NCI-H2081 treated with DMSO at 0.1 percent for 48 hours (cell line): ENCODE measurements around the gene NTRK3.

Experiments
- DNase-seq: peaks from one replicate; lab custom pipeline; 2025; lab: John Stamatoyannopoulos, UW

Gene NTRK3

DNA sequence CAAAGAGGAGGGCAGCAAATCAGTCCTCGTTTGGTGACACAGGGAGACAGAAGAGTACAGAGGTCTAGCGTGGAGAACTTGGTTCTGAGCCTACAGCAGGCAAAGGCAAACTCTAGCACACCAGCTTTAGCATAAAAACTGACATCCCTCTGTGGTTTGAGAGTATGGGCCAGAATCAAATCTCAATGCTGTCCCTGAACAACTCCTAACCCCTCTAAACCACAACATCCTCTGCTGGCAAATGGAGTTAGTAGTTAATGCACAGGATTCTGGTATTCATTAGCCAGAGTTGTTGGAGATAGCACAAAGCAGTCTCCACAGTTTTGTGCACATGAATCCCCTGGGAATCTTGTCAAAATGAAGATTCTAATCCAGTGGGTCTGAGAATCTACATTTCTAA, 315.8 kb downstream of the NTRK3 start:
- DNase-seq = no peak

DNA sequence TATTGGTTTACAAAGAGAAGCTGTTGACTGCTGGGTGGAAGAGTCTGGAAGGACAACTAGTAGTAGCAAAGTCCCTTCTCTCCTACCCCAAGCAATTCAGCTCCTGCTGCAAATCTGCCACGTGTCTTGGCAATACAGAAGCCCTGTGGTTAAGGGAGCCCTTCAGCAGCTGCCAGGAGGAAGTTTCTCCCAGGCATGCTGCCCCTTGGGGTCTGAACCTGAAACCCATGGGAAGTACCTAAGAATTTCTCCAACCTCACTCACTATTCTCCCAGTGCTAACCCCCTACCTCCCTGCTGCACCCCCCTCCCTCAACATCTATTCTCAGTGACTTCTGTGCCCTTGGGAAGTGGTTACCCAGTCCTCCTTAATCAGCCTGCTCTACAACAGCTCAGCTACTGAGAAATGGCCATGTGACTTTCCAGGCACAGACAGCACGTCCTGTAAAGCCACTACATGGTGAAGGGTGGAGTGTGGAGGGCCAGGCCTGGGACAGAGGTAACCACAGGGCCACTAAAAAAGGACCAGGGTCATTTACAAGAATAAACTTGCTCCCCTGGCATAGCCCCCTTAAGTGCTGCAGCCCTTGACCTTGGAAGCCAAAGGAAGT, 316.6 kb downstream of the NTRK3 start:
- DNase-seq = no peak

DNA sequence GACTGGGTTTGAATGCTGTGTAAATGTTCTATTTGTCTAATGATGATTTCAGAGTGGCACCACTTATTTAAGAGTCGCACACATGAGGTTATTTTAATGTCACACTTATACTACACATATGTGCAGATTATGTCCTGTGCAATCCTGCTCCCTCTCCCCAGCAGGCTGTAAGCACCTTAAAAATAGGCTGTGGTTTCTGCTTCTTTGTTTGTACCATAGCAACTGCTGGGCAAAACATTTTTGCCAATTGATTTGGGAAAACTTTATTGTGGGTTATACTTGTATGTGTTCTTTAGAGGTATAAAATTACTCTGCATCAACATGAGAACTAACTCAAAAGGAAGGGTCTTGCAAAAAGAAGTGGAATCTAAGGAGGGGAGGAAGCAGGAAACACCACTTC, 318.5 kb downstream of the NTRK3 start:
- no peak for DNase-seq

DNA sequence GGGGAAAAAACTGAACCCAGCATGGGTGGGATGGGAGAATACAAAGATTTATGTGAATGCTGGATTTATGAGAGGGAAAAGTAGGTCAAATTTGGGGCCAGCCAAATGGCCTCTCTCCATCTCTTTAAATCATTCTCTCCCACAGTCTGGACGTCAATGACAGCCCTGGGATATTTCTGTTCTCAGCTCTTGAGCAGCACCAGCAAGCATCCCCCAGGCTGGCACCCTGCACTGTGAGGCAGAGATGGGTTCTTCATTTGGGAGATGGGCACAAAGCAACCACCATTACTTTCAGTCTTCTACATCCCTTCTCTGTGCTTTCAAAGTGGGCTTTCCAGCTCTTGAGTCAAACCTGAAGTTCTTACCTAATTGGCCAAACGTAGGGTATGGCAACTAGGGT, 321.0 kb downstream of the NTRK3 start:
- no peak for DNase-seq

DNA sequence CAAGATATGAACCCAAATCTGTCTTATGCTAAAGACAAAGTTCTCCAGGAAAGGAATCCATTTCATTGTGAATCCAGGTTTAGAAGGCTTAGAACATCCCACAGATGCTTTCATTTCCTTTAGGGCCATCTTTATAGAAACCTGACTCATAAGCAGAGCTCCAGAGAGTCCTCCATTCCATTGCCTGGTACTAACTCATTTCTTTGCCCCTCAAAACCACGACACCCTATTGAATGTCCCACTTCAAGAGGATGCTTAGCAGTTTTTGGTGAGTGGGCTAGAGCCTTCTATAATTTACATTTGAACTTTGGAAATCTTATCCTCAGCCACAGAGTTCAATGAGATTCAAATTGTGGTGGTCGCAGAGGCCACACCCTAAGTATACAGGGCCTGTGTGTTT, 325.0 kb downstream of the NTRK3 start:
- DNase-seq = no peak

DNA sequence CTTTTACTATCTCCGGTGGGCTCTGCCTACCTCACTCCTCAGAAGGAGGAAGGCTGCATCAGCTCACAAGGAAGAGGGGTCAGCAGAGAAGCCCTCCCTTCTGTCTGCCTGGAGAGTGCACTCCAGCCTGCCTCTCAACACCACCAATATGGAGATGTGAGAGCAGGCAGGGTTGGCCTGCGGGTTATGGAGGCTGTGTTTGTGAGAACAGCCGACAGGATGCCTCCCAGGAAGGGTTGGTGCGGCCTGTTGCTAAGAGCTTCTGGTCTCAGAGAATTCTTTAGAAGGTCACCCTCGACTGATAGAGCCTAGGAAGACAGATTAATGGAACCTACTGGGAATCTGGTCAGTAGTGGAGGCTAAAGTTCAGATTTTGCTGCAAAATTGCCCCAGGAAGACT, 326.1 kb downstream of the NTRK3 start:
- DNase-seq = no peak

DNA sequence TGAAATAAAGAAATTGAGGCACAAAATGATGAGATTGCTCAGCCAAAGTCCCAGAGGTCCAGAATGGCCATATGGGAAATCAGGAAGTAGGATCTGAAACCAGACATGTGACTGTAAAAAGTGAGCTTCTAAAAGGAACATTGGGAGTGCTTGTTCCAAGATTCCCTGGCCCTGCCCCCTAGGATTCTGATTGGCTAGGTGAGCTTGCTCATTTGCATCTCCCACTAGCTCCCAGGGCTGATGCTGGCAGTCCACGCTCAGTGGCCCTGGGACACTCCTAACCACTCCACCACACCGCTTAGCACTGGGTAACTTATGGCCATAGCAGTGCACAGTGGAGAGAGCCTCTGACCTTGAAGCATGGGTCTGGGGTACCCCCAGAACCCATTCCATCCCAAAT, 326.7 kb downstream of the NTRK3 start:
- no peak for DNase-seq

DNA sequence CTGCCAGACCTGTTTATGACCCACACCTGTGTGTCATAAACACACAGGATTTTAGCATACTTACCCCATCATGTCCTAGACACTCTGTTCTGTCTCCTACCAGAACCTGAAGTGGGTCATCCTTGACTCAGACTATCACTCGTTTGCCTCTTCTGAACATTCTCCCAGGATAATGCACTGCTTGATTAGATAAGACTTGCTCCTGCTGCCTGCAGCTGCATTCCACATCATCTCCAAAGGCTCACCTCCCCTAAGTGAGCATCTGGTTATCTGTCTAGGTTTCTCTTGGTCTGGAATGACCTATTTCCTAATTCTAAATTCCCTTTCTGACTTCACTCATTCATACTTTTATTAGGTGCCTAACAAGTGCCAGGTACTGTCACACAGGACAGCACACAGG, 332.1 kb downstream of the NTRK3 start:
- no peak for DNase-seq

DNA sequence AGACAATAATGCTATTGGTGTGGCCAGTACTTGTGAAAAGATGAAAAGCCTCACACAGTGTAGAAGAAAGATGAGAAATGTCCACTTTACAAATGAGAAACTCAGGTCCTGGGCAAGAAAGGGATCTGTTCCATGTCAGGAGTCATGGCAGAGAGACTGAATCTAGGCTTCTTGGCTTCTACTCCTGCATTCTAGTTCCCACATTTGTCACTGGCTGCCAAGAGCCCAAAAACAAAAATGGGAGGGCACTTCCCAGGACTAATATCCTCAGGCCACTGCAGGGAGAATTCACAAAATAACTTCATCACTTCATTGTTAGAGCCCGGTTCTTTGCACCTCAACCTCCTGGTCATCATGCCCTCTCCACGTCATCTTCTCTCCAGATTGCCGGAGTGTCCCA, 337.5 kb downstream of the NTRK3 start:
- DNase-seq = no peak

DNA sequence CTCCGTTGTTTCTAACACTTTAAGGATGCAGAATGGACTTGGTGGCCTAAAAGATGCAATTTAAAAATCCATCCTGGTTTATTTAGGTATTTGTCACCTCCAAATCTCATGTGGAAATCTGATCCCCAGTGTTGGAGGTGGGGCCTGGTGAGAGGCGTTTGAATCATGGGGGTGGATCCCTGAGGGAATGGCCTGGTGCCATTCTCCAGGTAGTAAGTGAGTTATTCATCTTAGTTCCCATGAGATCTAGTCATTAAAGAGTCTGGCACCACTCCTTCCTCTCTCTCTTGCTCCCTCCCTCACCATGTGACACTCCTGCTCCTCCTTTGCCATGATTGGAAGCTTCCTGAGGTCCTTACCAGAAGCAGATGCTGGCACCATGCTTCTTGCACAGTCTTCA, 339.1 kb downstream of the NTRK3 start:
- DNase-seq = no peak

DNA sequence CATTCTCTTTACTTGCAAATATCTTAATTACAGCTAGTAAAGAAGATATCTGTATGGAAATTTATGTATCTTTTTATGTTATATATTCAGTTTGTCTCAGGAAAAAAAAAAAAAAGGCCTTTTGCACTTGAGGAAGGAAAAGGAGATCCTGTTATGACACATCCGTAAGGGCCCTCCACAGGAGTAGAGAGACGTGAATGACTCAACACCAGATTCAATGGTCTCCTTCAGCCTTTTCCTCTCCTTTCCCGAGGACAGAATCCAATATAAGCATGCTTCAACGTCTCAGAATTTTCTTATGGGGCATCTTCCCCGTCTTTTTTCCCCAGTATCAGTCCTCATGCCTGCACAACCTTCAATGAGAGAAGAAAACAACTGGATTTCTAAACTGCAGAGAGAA, 340.3 kb downstream of the NTRK3 start:
- DNase-seq = no peak

DNA sequence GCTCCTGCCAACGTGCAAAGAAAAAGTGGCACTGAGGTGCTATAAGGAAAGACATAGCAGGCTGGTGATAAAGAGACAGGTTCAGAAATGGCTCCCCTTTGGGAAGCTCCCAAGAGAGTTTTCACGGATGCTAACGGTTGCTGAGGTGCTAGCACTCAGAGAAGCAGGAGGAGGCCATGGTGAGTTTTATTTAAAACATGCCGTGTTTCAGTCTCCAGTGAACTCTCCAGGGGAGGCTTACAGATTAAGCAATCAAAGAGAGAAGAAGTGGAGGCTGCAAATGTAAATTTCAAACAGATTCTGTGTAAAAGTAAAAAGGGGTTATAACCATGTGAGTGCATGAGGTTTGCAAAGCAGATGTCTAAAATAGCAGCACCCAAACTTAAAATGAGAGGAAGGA, 346.2 kb downstream of the NTRK3 start:
- DNase-seq = no peak

DNA sequence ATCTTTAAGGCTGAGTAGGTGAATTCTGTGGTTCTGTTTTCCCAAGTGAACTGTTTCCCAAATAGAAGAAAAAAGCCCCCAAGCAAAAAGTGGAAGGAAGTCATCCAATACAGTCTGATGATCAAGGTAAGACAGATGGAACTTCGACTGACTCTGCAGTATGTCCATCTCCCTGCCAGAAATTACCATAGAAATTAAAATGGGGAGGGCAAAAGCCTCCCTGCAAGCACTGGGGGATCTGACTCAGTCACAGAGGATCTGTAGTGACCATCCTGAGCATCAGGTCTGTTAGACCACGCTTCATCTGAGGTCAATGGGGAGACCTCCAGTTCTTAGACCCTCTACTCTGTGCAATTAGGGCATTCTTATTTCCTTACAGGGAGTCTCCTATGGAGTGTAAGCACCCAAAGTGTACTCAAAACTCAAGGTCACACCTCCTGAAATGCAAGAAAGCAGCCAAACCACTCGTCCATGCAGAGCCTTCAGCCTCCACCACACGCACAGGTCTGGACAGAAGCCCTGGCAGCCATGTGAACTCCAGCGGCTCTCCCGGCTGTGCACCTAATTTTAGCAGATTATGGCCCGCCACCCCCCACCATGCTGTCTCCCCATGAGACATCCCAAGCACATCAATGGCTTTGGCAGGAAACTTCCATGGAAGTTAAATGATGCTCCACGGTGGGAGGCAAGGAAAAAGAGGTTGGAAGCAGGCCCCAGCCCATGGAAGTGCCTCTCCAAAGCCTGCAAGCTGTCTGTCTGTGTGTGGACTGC, 348.7 kb downstream of the NTRK3 start:
- DNase-seq = no peak

DNA sequence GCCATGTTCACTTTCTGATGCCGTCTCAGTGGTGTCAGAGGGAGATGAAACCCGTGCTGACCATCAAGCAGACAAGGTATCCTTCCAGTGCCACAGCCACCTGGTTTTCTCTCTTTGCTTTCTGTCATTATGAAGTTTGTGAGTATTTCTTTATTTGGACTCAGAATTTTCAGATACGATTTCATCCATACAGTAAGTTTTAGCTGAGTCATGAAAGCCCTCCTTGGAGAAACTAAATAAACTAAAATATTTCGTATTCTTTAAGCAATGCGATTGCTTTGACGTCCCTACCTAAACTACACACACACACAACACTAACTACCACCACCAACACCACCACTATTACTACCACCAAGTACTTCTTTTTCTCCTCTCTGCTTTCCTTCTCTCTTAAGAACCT, 350.1 kb downstream of the NTRK3 start:
- DNase-seq = no peak

DNA sequence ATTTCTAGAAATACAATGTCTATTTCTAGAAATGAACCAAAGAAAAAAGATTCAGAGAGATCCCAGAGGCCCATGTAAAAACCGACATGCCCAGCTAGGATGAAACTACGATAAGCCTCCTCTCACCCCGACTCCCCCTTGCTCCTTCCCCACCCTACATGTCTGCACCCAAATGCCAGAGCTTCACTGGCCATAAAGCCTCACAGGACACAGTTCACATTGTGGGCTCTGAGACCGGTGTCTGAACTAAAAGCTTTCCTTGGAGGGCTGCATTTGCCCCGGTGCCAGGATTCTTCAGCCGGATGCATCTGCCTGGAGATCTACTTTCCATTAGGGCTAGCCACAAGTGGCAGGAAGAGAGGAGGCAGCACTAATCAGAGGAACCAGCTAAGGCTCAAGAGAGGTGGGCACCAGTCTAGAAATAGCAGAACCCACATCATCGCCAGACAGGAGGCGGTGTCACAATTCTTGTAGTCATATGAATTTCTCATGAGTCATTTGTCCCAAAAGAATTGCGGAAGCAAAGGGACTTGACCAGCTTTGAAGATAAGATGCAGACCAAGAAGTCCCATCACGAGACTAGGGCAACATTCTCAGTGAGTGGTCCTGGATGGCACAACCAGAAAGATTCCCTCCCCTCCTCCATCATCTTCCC, 353.6 kb downstream of the NTRK3 start:
- no peak for DNase-seq

DNA sequence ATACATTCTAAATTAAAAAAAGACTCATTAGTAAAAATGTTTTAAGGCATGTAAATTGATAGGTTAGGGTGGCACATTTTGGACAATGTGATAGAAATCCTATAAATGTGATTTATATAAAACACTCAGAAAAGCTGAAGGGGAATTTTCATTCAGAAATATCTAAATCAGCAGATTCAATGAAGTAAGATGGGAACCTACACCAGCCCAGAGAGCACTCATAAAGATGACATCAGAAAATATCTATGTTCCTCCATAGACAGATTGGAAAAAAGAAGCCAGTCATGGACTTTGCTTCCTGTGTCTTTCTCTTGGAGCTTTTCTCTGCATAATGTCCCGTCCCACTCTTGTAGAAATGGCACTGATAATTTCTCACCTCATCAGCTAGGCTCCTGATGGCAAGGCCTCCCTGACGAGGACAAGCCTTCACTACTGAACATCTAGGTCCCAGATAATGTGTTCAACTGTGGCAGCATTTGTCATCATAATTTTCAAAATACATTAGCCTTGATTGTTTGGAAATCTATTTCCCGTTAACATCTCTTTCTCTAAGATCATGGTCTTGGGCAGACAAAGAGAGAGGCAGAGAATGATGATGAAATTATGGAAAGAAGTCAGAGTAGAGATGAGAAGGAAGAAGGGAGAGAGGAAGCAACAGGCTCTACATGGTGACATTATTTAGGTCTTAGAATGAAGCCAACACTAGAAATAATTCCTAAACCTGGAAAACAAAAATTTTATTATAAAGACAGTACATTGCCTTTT, 354.4 kb downstream of the NTRK3 start:
- no peak for DNase-seq

DNA sequence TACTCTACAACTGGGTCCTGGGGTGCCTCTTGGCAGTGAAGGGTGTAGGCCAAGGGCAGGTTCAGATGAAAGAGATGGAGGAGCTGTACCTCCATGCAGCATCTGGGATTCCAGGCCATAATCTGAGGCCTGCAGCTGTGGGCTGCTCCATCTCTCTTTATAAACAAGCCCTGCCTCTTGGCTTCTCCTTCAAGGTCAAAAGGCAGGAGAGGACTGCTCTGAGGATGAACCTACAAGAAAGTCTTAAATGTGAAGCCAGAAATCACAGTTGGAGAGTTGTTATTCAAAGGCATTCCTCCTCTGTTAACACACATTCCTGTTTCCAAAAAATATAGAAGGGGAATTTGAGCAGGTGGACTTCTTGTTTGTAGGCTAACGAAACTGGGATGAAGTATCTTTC, 355.5 kb downstream of the NTRK3 start:
- DNase-seq = no peak

DNA sequence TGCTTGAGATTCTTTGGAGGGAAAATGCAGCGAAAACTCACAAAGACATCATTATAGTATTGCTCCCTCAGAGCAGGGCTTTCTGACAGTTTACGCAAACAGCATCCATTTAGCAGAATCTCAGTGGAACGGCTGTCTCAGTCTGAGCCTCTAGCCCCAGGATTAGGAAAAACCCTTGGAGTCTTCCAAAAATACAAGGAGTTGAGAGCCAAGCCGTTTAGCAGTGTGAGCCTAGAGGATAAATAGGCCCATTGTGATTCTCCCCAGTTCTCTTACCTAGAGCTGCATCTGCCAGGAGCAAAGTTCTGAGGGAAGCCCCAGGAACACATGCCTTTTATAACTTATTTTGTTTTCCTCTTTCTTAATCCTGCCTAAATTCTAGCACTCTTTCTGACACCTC, 359.6 kb downstream of the NTRK3 start:
- no peak for DNase-seq

DNA sequence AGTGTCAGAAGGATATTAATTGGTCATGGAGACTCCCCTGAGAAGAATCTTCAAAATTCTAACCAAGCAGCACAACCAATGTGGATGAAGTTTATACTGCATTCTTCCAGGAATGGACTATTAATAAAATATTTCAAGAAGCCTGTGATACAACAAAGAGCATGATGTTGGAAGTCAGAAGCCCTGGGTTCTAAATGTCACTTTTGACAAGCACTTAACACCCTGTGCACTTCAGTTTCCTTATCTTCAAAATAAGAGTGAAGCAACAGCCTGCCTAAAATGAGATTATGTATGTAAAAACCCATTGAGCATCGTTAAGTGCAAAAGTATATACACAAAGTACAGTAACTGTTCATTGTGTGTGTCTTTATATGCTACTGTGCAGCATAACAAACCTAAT, 369.4 kb downstream of the NTRK3 start:
- DNase-seq = no peak

DNA sequence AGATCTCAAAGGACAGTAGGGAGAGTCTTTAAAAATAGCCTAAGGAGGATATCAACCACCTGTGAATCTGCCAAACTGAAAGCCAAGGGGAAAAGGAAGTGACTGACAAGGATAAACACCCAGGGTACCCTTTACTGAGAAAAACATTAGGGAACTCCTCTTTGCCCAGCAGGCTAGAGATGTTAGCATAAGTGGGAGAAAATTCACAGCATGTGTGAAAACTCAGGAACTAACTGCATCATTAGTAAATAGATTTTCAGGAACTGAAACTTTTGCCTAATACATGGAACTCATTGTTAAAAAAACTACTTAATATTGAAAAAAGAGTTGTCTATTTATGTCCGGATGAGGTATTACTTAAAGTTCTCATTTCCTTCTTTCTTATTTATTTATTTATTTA, 375.5 kb downstream of the NTRK3 start:
- no peak for DNase-seq

DNA sequence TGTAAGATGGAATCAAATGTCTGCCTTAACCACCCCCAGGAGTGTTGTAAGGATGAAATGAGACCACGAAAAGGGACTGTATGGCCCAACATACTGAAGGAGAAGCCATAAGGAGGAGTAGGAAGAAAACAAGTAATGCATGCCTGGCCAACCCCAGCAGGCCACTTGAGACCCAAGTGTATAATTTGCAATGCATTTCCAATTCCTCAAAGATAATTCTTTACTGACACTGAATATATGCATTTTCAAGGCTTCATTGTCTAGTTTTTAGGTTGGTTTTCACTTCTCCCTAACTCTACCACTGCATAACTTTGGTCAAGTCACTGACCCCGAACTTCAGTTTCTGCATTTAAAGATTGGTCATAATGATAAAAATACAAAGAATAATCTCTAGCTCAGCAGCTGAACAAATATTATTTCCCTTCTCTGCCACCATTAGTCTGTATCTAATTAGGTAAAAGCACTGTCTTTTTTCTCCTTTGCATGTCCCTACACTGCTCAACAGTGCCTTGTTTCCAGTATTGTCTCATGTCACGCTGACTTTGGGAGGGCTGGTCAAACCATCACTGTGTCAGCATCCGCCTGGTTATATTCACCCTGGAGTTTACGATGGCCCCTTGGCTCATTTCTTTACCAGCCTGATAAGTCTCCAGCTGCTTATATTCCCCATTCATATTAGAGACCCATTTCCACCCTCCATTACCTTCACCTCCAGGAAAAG, 378.6 kb downstream of the NTRK3 start:
- DNase-seq = no peak

DNA sequence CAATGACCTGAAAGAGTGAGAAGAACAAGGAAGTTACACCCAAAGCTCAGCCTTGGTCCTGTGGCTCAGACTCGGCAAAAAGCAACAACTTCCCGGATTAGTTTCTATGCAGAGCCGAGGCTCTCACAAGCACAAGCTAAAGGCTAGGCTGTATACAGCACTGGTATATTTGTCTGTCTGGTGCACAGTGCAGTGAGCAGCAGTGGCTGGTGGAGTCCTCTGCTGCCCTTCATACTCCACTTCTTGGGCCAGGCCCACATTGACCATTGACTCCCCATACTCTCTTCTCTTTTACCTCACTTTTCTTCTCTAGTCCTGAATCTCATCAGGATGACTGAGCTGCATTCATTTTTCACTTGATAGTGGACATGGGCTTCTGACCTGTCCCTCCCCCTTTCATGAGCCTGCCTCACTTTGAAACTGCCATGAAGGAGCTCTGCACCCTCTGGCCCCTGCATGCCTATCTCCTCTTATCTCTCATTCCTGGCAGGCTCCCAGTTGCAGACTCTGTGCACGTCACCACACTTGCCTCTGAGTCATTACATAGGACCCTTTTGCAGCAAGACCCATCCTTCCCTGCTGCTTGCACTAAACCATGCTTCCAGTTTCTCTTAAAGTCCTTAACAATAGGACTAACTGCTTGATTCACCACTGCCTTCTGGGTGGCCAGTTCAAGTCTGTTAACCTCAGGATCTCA, 379.3 kb downstream of the NTRK3 start:
- DNase-seq = no peak
